ENCODE data around the gene PDZD2. TPM values are rescaled to one million over a fixed set of nuclear protein-coding genes. Genes with fewer than 3 reads are reported as not detected.

Gene PDZD2
- total RNA-seq, 1 experiment from 2014 or later = 23.0 TPM

- TF ChIP-seq, protein P1, sequence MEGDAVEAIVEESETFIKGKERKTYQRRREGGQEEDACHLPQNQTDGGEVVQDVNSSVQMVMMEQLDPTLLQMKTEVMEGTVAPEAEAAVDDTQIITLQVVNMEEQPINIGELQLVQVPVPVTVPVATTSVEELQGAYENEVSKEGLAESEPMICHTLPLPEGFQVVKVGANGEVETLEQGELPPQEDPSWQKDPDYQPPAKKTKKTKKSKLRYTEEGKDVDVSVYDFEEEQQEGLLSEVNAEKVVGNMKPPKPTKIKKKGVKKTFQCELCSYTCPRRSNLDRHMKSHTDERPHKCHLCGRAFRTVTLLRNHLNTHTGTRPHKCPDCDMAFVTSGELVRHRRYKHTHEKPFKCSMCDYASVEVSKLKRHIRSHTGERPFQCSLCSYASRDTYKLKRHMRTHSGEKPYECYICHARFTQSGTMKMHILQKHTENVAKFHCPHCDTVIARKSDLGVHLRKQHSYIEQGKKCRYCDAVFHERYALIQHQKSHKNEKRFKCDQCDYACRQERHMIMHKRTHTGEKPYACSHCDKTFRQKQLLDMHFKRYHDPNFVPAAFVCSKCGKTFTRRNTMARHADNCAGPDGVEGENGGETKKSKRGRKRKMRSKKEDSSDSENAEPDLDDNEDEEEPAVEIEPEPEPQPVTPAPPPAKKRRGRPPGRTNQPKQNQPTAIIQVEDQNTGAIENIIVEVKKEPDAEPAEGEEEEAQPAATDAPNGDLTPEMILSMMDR (IDR thresholded peaks at IDR 0.05; ENCODE audit: unreplicated experiment) = no peak
- no peak overlapping the region for H3K4me3 Mint-ChIP-seq (ENCODE audit: unreplicated experiment)
- H3K9me3 Mint-ChIP-seq (ENCODE audit: unreplicated experiment) = no peaks in the 10 kb centered on the region
- BruUV-seq (replicated peaks) = no TSS peak
- no peaks in the 10 kb centered on the region for H3K27me3 Mint-ChIP-seq (ENCODE audit: insufficient read depth, unreplicated experiment)
- H3K36me3 Mint-ChIP-seq (ENCODE audit: insufficient read depth, unreplicated experiment) = no peaks in the 10 kb centered on the region
- ChIA-PET POLR2A (interaction anchor here (0.6 to 2.5 kb wide), 5 partner anchors 11 to 589 kb away, joined by 3 to 9 read pairs (median 3); no protein-coding TSS in a partner anchor), CTCF (interaction anchor here (0.6 kb wide), 1 partner anchor 54 kb away, joined by 3 read pairs; no protein-coding TSS in a partner anchor)
- intact Hi-C loops (cut with micrococcal nuclease) = no loop called here
- peak overlapping the region; percentile 65 for H3K27ac Mint-ChIP-seq (ENCODE audit: low read depth, unreplicated experiment)
- peaks cover 25% of the 10 kb centered on the region for H3K4me1 Mint-ChIP-seq (ENCODE audit: insufficient read depth, unreplicated experiment)
- peak; percentile 23 for DNase-seq (ENCODE audit: unreplicated experiment)
Measured at GRCh38 chr5:32147236-32147635, 508.3 kb downstream of the PDZD2 start.

DNA sequence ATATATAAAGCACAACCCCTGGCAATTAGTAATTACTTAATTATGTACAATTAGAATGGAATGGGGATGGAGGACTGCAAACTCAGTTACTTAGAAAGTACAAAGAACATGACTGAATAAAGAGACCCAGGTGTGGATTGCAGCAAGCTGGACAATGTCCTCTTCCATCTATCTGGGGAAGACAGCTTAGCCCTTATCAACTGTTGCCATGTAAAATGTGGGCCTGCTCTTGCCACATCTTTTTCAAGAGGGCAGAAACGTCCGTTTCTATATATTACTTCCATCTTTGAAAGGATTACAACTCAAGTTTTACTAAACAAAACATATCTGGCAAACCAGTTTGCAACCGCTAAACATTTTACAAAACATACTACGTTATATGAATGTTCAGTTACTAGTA lies 509.0 kb downstream of the PDZD2 start:
- Mint-ChIP-seq H3K36me3 (ENCODE audit: insufficient read depth, unreplicated experiment) (no peaks in the 10 kb centered on the region), H3K9me3 (ENCODE audit: unreplicated experiment) (no peaks in the 10 kb centered on the region), H3K27ac (ENCODE audit: low read depth, unreplicated experiment) (no peak overlapping the region), H3K4me3 (ENCODE audit: unreplicated experiment) (no peak overlapping the region), H3K27me3 (ENCODE audit: insufficient read depth, unreplicated experiment) (no peaks in the 10 kb centered on the region), H3K4me1 (ENCODE audit: insufficient read depth, unreplicated experiment) (peaks cover 25% of the 10 kb centered on the region)
- intact Hi-C loops (cut with micrococcal nuclease) = no loop called here
- no peak for DNase-seq (ENCODE audit: unreplicated experiment)
- POLR2A ChIA-PET = interaction anchor here (0.6 to 2.5 kb wide), 4 partner anchors 10 to 23 kb away, joined by 3 to 9 read pairs (median 4); no protein-coding TSS in a partner anchor
- TF ChIP-seq, protein P1 (IDR thresholded peaks at IDR 0.05; ENCODE audit: unreplicated experiment) = no peak
- no TSS peak for BruUV-seq (replicated peaks)
- CTCF ChIA-PET = no interaction called here

- H3K27ac Mint-ChIP-seq (ENCODE audit: low read depth, unreplicated experiment) = no peak overlapping the region
- H3K27me3 Mint-ChIP-seq (ENCODE audit: insufficient read depth, unreplicated experiment) = no peaks in the 10 kb centered on the region
- intact Hi-C loops (cut with micrococcal nuclease) = no loop called here
- BruUV-seq (replicated peaks) = no TSS peak
- H3K4me3 Mint-ChIP-seq (ENCODE audit: unreplicated experiment) = no peak overlapping the region
- CTCF ChIA-PET = interaction anchor here (1.3 kb wide), 1 partner anchor 16 kb away, joined by 14 read pairs; no protein-coding TSS in a partner anchor
- POLR2A ChIA-PET = interaction anchor here (3.7 kb wide), 1 partner anchor 23 kb away, joined by 23 read pairs; the partner anchor contains the start of gene GOLPH3
- DNase-seq (ENCODE audit: unreplicated experiment) = no peak
- peaks cover 6% of the 10 kb centered on the region for H3K36me3 Mint-ChIP-seq (ENCODE audit: insufficient read depth, unreplicated experiment)
- peaks cover 31% of the 10 kb centered on the region for H3K4me1 Mint-ChIP-seq (ENCODE audit: insufficient read depth, unreplicated experiment)
- TF ChIP-seq, protein P1 (IDR thresholded peaks at IDR 0.05; ENCODE audit: unreplicated experiment) = no peak
- no peaks in the 10 kb centered on the region for H3K9me3 Mint-ChIP-seq (ENCODE audit: unreplicated experiment)
Measured at GRCh38 chr5:32150366-32150765, 511.4 kb downstream of the PDZD2 start.

GRCh38 chr5:32151198-32151597 lies 512.3 kb downstream of the PDZD2 start:
- Mint-ChIP-seq H3K9me3 (ENCODE audit: unreplicated experiment) (no peaks in the 10 kb centered on the region), H3K4me3 (ENCODE audit: unreplicated experiment) (no peak overlapping the region), H3K4me1 (ENCODE audit: insufficient read depth, unreplicated experiment) (peaks cover 31% of the 10 kb centered on the region), H3K27me3 (ENCODE audit: insufficient read depth, unreplicated experiment) (no peaks in the 10 kb centered on the region), H3K36me3 (ENCODE audit: insufficient read depth, unreplicated experiment) (peaks cover 6% of the 10 kb centered on the region), H3K27ac (ENCODE audit: low read depth, unreplicated experiment) (no peak overlapping the region)
- ChIA-PET CTCF (interaction anchor here (0.6 to 2.0 kb wide), 4 partner anchors 11 to 229 kb away, joined by 3 to 14 read pairs (median 5); no protein-coding TSS in a partner anchor), POLR2A (interaction anchor here (0.6 to 3.7 kb wide), 2 partner anchors 22 to 439 kb away, joined by 3 to 23 read pairs; partner anchors contain the start of gene GOLPH3)
- intact Hi-C loops (cut with micrococcal nuclease) = no loop called here
- no peak for DNase-seq (ENCODE audit: unreplicated experiment)
- TF ChIP-seq, protein P1 (IDR thresholded peaks at IDR 0.05; ENCODE audit: unreplicated experiment) = no peak
- BruUV-seq (replicated peaks) = no TSS peak
